Nephron (organoid): ENCODE data around the gene ADAMTS19.
"Not testable (repeated sequence)": the region's sequence is repeated elsewhere in the genome, so short reads cannot be mapped to it uniquely, and the experiment has no call there.

Experiments
- H3K27ac Mint-ChIP-seq, 3 experiments: 2 replicates each; pipeline ENCODE4 v1.8.0; 2020; ENCODE audit warnings: mixed read lengths in 3 of 3, mild to moderate bottlenecking in 2 of 3, moderate library complexity in 1 of 3
- H3K27me3 Mint-ChIP-seq: 2 replicates; pipeline ENCODE4 v1.8.0; 2021; ENCODE audit warnings: low read depth, mild to moderate bottlenecking, moderate library complexity, mixed read lengths
- H3K36me3 Mint-ChIP-seq: 2 replicates; pipeline ENCODE4 v1.8.0; 2020; ENCODE audit warnings: low read depth, mixed read lengths
- H3K4me1 Mint-ChIP-seq: 2 replicates; pipeline ENCODE4 v1.8.0; 2020; ENCODE audit warnings: mixed read lengths
- H3K4me3 Mint-ChIP-seq, 3 experiments: 2 replicates each; pipeline ENCODE4 v1.8.0; 2020; ENCODE audit warnings: mild to moderate bottlenecking in 3 of 3, mixed read lengths in 3 of 3, moderate library complexity in 2 of 3
- H3K9me3 Mint-ChIP-seq: 2 replicates; pipeline ENCODE4 v1.8.0; 2020; ENCODE audit warnings: mixed read lengths
- TF ChIP-seq, protein P1 (sequence below), 3 experiments: fragments of 200-600 bp; sonication (generic); IDR thresholded peaks; one replicate each; pipeline ENCODE4 v1.5.0; 2021; ENCODE audit warnings: antibody characterized with exemption in 3 of 3; ENCODE audit not compliant: unreplicated experiment in 3 of 3

ADAMTS19 gene

GRCh38 chr5:129619782-129620181, 159.7 kb downstream of the ADAMTS19 start:
- Mint-ChIP-seq H3K4me1 (peaks cover 5% of the 10 kb centered on the region), H3K9me3 (no peaks in the 10 kb centered on the region), H3K27ac (no peak overlapping the region), H3K36me3 (peaks cover 6% of the 10 kb centered on the region), H3K27me3 (no peaks in the 10 kb centered on the region), H3K4me3 (no peak overlapping the region)
- TF ChIP-seq, protein P1, sequence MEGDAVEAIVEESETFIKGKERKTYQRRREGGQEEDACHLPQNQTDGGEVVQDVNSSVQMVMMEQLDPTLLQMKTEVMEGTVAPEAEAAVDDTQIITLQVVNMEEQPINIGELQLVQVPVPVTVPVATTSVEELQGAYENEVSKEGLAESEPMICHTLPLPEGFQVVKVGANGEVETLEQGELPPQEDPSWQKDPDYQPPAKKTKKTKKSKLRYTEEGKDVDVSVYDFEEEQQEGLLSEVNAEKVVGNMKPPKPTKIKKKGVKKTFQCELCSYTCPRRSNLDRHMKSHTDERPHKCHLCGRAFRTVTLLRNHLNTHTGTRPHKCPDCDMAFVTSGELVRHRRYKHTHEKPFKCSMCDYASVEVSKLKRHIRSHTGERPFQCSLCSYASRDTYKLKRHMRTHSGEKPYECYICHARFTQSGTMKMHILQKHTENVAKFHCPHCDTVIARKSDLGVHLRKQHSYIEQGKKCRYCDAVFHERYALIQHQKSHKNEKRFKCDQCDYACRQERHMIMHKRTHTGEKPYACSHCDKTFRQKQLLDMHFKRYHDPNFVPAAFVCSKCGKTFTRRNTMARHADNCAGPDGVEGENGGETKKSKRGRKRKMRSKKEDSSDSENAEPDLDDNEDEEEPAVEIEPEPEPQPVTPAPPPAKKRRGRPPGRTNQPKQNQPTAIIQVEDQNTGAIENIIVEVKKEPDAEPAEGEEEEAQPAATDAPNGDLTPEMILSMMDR (IDR thresholded peaks at IDR 0.05; ENCODE audit: unreplicated experiment in 3 of 3) = no peak

- TF ChIP-seq, protein P1 (IDR thresholded peaks at IDR 0.05; ENCODE audit: unreplicated experiment in 3 of 3) = no peak
- Mint-ChIP-seq H3K4me1 (no peaks in the 10 kb centered on the region), H3K27me3 (no peaks in the 10 kb centered on the region), H3K27ac (no peak overlapping the region), H3K9me3 (peaks cover 6% of the 10 kb centered on the region), H3K36me3 (peaks cover 18% of the 10 kb centered on the region), H3K4me3 (no peak overlapping the region)
Measured at GRCh38 chr5:129622531-129622930, 162.4 kb downstream of the ADAMTS19 start.

GRCh38 chr5:129629575-129629974, 169.5 kb downstream of the ADAMTS19 start:
- Mint-ChIP-seq H3K9me3 (peaks cover 11% of the 10 kb centered on the region), H3K4me3 (no peak overlapping the region), H3K4me1 (peaks cover 5% of the 10 kb centered on the region), H3K27me3 (no peaks in the 10 kb centered on the region), H3K36me3 (peaks cover 25% of the 10 kb centered on the region), H3K27ac (no peak overlapping the region)
- TF ChIP-seq, protein P1 (IDR thresholded peaks at IDR 0.05; ENCODE audit: unreplicated experiment in 3 of 3) = no peak

DNA sequence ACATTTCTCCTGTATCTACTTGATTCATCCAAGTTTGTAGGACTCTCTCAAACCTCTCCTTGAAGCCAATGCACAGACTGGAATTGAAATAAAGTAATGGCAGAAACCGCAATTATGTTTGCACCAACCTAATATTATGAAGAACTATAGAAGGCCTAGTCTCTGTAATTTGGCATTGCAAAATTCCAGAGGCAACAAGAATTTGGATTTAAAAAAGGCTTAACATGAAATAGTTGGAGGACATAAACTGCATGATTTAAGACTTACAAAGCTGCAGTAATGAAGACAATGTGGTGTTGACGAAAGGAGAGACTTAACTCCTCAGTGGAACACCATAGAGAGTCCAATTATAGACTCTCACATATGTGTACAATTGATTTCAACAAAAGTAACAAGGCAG, 170.0 kb downstream of the ADAMTS19 start:
- Mint-ChIP-seq H3K9me3 (peaks cover 12% of the 10 kb centered on the region), H3K4me3 (no peak overlapping the region), H3K27me3 (no peaks in the 10 kb centered on the region), H3K36me3 (peaks cover 25% of the 10 kb centered on the region), H3K4me1 (peaks cover 5% of the 10 kb centered on the region), H3K27ac (no peak overlapping the region)
- TF ChIP-seq, protein P1 (IDR thresholded peaks at IDR 0.05; ENCODE audit: unreplicated experiment in 3 of 3) = no peak

DNA sequence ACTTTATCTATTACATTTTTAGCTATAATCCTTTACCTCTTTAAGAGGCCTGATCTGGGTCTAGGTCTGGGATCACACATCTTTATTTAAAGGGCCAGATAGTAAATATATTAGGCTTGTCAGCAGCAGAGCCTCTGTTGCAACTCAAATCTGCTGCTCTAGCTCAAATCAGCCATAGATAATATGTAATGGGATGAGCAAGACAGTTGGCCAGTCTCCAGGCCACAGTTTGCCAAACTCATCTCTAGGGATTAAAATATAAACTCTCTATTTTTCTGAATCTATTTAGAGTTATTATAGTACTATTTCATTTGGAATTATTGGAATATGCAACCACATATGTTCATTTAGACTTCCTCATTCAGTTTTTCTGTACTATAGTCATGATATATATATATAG, 171.9 kb downstream of the ADAMTS19 start:
- Mint-ChIP-seq H3K4me3 (no peak overlapping the region), H3K4me1 (peaks cover 5% of the 10 kb centered on the region), H3K27ac (no peak overlapping the region), H3K36me3 (peaks cover 17% of the 10 kb centered on the region), H3K9me3 (peaks cover 13% of the 10 kb centered on the region), H3K27me3 (no peaks in the 10 kb centered on the region)
- TF ChIP-seq, protein P1 (IDR thresholded peaks at IDR 0.05; ENCODE audit: unreplicated experiment in 3 of 3) = no peak

- peaks cover 13% of the 10 kb centered on the region for H3K36me3 Mint-ChIP-seq
- not testable (repeated sequence) for H3K27ac Mint-ChIP-seq, H3K4me1 Mint-ChIP-seq, H3K4me3 Mint-ChIP-seq, H3K27me3 Mint-ChIP-seq
- peaks cover 11% of the 10 kb centered on the region for H3K9me3 Mint-ChIP-seq
Measured at GRCh38 chr5:129637501-129637900, 177.4 kb downstream of the ADAMTS19 start.
